HUDEP-2 (cell line): Measurements from ENCODE around the gene MTCL1.

Source experiments
- DNase-seq, 76 experiments: peaks; one replicate each; lab custom pipeline; 2025; ENCODE audit not compliant: unreplicated experiment in 76 of 76; lab: John Stamatoyannopoulos, UW

Gene MTCL1

DNA sequence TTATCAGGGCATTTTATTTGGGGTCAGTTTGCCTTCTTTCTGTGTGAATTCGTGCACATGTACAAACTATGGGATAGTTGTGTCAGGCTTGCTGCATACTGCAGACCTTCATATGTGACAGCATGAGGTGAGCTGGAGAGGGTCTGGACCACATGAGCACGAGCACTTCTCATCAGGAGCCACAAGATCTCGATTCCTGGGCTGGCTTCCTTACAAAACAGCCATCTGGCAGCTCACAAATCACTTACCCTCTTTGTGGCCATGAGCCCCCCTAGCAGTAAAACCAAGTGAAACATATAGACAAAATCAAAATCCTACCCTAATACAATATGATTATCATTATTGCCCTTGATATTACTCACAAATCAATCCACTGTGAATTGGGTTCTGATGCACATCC lies 121.2 kb downstream of the MTCL1 start:
- DNase-seq, result no peak

GRCh38 chr18:8826971-8827370 lies 121.6 kb downstream of the MTCL1 start:
- DNase-seq, result no peak

- DNase-seq, result no peak
Measured at GRCh38 chr18:8828300-8828699, 122.9 kb downstream of the MTCL1 start.

GRCh38 chr18:8828798-8829197 lies 123.4 kb downstream of the MTCL1 start:
- no peak for DNase-seq

DNA sequence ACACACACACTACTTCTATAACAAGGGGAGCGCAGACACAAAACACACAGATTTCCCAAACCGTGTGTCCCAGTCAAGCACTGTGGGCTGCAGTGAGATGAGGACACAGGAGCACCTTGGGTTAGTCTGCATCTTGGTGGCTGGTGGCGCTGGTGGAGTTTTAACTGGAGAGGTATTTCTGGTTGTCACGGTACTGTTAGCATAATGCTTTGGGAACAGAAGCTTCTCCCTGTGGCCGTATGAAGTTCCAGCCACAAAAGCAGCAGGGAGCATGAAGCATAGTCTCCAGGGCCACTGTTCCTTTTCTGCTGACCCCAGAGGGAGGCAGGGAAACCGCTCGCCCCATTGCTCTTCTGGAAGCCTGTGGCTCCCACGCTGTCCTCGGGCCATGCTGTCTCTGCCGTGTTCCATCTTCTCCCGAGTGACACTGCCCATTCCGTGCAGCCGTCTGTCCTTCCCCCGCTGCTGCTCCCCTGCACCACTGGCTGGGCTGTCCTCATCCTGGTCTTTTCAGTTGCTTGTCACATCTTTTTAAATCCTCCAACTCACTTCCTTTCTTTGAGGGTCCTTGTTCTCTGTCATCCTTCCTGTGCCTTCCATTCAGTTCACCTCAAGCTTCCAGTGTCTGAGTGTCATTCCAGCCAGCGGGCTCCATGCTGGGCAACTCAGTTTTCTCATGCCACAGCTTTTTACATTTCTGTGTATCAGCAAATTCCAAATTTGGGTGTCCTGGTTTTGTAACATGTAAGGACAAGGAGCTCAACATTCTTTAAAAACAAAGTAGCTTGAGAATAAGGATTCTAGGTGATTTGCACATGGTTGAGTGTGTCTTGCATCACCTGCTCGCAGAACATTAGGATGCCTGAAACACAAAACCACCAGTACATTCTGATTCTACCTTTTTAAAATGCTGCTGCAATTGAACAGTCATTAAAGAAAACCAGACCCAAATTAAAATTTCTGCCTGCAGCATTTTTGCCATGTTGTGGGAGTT lies 125.0 kb downstream of the MTCL1 start:
- DNase-seq, result no peak

DNA sequence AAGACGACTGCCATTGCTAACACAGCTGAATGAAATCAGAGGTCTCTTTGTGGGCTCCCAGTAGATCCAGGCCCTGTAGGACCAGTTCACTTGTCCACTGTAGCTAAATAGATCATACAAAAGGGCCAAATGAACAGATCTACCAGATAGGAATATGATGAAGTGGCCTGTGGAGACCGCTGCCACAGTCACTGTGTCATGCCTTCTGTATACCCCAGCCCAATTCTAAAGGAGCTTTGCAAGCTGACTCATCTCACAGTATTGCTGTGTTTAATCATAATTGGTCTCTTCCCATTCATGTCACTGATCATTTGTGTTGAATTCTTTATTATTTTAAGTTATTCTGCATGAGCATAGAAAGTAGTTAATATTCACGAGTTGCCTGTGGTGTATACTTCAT lies 125.8 kb downstream of the MTCL1 start:
- DNase-seq, result no peak

GRCh38 chr18:8831531-8831930 lies 126.2 kb downstream of the MTCL1 start:
- no peak for DNase-seq

DNA sequence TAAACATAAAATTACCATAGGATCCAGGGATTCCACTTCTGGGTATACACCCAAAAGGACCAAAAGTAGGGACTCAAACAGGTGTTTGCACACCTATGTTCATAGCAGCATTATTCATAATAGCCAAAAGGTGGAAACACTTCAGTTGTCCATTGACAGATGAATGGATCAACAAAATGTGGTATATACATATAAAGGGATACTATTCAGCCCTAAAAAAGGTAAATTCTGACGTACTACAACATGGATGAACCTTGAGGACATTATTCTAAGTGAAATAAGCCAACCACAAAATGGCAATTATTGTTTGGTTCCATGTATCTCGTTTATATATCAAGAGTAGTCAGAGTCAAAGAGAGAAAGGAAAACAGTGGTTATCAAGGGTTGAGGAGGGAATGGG lies 128.1 kb downstream of the MTCL1 start:
- DNase-seq, result no peak

DNA sequence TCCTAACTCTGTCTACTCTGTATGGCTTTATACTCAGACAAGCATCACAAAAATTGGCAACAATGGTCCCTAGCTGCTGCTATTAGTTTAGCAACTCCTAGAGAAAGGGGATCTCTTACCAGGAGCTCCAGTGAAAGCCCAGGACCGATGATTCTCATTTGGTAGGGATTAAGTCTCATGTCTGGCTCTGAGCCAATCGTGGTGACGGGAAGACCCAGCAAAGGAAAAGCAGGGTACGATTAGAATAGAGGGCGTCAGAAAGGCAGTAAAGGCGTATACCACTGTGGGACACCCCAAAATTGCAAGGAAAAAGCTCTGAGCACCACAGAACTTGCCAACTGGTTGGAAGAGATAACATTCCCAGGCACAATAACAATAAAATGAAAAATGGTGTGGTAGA lies 129.5 kb downstream of the MTCL1 start:
- DNase-seq, result peak in 1 of 76 experiments; percentile 5

- peak in 65 of 76 experiments; percentile 0 to 89 (median 33) for DNase-seq
Measured at GRCh38 chr18:8835521-8835953, 130.2 kb downstream of the MTCL1 start.

DNA sequence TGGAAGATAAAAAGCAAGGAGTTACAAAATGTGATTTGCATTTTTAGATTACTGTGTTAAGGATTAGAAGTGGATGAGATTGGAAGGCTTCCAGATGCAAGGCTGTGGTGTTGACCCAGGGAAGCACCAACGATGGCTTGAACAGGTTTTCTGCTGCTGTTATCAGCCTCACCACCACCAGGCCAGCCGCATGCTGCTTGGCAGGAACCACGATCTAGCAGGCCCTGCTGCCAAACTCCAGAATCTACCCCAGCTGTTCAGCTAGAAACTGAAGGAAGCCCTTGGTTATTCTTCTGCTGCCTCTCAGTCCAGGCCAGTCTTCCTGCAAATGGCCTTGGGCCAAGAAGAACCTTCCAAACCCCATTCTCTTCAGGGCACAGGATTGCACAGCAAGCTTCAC lies 133.9 kb downstream of the MTCL1 start:
- DNase-seq, result peak in 68 of 76 experiments; percentile 2 to 94 (median 52)

DNA sequence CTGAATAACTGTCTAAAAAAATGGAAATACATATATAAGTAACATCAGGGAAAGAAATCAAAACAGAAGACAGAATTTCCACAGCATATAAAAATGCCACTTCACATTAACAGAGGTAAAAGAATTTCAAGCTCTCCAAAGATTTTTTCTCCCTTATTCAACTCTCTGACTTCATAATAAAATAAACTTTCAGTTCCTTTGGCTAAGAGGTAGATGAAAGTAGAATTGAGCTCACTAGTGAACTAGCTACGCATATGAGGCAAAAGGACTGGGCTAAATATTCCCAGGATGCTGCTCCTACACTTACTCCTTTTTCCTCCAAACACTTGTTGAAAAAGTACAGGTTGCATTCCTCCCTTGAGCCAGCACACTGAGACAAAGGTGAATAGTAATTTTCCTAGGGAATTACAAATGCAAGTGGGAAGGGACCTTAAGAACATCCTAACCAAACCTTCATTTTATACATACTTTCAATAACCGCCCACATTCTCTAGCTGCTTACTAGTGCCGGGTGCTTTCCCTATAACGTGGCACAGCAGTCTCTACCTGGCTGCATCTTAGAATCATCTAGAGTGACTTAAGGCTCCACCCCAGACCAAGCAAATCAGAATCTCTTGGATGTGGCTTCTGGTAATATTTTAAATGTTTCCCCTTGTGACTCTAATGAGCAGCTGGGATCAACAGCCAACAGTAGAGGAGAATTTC lies 136.6 kb downstream of the MTCL1 start:
- DNase-seq, result no peak

DNA sequence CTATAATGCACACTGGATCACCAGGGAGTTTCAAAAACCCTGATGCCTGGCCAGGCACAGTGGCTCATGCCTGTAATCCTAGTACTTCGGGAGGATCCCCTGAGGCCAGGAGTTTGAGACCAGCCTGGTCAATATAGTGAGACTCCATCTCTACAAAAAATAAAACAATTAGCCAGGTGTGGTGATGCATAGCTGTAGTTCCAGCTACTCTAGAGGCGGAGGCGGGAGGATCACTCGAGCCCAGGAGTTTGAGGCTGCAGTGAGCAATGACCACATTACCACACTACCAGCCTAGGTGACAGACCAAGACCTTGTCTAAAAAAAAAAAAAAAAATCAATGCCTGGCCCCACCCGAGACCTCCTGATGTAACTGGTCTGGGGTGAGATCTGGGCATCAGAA lies 137.2 kb downstream of the MTCL1 start:
- no peak for DNase-seq

GRCh38 chr18:8843005-8843404 lies 137.6 kb downstream of the MTCL1 start:
- no peak for DNase-seq

DNA sequence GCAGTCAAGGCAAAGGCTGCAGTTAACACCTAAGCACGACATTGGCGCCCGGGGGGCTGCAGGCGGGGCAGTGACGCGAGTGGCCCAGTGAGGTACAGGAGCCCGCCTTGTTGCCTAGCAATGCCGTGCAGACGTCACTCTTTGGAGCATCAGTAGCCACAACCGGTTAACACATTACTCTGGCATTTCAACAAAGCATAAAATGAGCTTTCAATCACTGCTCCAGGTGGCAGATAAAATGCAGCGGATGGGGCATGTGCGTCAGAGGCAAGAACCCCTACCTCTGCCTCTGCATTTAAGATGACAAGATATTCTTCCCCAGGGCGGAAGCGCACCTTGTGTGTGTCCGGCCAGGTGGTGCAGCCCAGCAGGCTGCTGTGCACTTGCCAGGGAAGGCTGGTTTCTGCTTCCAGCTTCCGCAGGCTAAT lies 139.4 kb downstream of the MTCL1 start:
- no peak for DNase-seq

GRCh38 chr18:8845506-8845905 lies 140.2 kb downstream of the MTCL1 start:
- no peak for DNase-seq

GRCh38 chr18:8847066-8847755 lies 141.9 kb downstream of the MTCL1 start:
- no peak for DNase-seq

DNA sequence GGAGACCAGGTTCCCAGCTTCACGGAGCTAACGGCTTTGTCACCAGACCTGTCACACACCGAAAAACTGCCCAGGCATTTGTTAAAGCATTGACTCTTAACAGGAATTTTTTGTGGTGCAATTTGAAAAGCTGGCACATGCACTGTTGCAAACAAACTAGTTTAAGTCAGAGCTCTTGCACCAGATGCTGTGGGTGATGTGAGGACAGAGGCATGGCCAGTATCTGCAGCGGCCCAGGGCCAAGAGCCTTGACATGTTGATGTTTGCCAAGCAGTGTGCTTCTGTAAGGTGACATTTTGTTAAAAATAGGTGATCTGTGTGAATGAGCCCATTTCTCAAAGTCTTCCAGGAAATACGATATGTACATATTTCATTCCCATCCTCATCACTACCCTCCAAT lies 142.5 kb downstream of the MTCL1 start:
- no peak for DNase-seq

DNA sequence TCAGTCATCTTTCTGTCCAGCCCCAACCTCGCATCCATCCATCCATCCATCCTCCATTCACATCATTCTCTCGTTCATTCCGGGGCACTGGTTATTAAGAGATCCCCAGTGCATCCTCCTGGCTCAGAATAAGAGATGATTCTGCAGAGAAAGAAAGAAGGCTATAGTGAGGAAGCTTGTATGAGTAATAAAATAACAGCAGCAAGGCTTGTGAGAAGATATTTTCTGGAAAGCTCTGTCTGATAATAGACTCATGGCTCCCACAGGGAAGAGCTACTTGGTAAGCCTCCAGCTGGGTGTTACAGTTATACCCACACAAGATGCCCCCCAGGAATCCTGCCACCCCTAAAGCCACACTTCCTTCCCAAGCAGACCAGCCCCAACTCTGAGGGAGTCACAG lies 143.2 kb downstream of the MTCL1 start:
- no peak for DNase-seq

- no peak for DNase-seq
Measured at GRCh38 chr18:8849696-8850095, 144.3 kb downstream of the MTCL1 start.

- no peak for DNase-seq
Measured at GRCh38 chr18:8851659-8852058, 146.3 kb downstream of the MTCL1 start.
